C4-2B (cell line): ENCODE measurements around the gene GRP.

Experiments
- ZFX ChIP-seq: fragments of 450-650 bp; IDR thresholded peaks from 2 replicates; pipeline ENCODE4 v1.6.1; 2017
- TF ChIP-seq, protein P1 (sequence below): fragments of 450-650 bp; conservative IDR thresholded peaks from 2 replicates; pipeline ENCODE4 v1.5.1; 2017; ENCODE audit warnings: mild to moderate bottlenecking

GRCh38 chr18:59272891-59273758, 53.2 kb downstream of the GRP start, which contains the start of gene RAX:
- TF ChIP-seq, protein P1, sequence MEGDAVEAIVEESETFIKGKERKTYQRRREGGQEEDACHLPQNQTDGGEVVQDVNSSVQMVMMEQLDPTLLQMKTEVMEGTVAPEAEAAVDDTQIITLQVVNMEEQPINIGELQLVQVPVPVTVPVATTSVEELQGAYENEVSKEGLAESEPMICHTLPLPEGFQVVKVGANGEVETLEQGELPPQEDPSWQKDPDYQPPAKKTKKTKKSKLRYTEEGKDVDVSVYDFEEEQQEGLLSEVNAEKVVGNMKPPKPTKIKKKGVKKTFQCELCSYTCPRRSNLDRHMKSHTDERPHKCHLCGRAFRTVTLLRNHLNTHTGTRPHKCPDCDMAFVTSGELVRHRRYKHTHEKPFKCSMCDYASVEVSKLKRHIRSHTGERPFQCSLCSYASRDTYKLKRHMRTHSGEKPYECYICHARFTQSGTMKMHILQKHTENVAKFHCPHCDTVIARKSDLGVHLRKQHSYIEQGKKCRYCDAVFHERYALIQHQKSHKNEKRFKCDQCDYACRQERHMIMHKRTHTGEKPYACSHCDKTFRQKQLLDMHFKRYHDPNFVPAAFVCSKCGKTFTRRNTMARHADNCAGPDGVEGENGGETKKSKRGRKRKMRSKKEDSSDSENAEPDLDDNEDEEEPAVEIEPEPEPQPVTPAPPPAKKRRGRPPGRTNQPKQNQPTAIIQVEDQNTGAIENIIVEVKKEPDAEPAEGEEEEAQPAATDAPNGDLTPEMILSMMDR = no peak
- no peak for TF ChIP-seq ZFX
